ENCODE results near the gene CC2D1B. TPM values are rescaled to one million over a fixed set of nuclear protein-coding genes. Genes with fewer than 3 reads are reported as not detected.

Gene CC2D1B
- total and polyA plus RNA-seq, 9 of the 15 experiments (the other 6 are each of a cell fraction or from before 2014, with no cell fraction given), result 1.2 to 33.6 (median 25.5) TPM

DNA sequence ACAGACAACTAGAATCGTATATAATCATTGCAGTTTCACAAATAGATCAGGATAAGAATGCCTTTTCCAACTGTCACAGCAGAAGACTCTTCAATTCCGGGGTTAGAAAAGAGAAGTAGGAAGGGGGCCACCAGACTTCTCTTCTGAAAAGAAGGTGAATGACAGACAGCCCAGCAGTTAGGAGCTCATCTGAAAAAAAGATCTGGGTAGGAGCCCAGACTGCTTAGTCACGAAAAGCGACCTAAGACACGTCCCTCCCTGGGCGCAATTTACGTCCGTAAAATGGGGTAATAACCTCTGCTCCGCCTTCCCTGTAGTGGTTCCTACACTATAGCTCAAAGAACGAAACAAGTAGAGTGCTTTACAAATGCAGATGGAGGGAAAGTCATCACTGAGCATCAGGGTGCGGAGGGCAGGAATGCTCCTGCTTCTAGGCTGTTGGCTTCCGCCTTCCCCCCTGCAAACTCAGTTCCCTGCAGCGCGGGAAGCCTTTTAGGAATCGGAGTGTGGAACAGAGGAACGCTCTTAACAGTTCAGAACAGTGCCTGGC, 37.6 kb upstream of the CC2D1B start (continued):
- TF ChIP-seq, protein P1, sequence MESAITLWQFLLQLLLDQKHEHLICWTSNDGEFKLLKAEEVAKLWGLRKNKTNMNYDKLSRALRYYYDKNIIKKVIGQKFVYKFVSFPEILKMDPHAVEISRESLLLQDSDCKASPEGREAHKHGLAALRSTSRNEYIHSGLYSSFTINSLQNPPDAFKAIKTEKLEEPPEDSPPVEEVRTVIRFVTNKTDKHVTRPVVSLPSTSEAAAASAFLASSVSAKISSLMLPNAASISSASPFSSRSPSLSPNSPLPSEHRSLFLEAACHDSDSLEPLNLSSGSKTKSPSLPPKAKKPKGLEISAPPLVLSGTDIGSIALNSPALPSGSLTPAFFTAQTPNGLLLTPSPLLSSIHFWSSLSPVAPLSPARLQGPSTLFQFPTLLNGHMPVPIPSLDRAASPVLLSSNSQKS (CRISPR knock-in tag; IDR thresholded peaks at IDR 0.05), result no peak
- TF ChIP-seq STAT5B (CRISPR knock-in tag; IDR thresholded peaks at IDR 0.05) (no peak), HMGXB4 (CRISPR knock-in tag; IDR thresholded peaks at IDR 0.05) (no peak), RBBP5 (IDR thresholded peaks at IDR 0.05; ENCODE audit: borderline replicate concordance, insufficient read depth, low read length, poor library complexity, severe bottlenecking) (peak; percentile 21), GABPB2 (CRISPR knock-in tag; conservative IDR thresholded peaks at IDR 0.05) (no peak), ZNF76 (CRISPR knock-in tag; IDR thresholded peaks at IDR 0.05; ENCODE audit: borderline replicate concordance) (no peak), ELF1 (tag; IDR thresholded peaks at IDR 0.05) (peak; percentile 47), ILF3 (IDR thresholded peaks at IDR 0.05; ENCODE audit: borderline replicate concordance) (no peak), FOXM1 (IDR thresholded peaks at IDR 0.05; ENCODE audit: low read depth) (no peak; the same call in 1 of the 2 replicates), FOXM1 (CRISPR knock-in tag; IDR thresholded peaks at IDR 0.05; ENCODE audit: low read depth) (no peak), ELF2 (CRISPR knock-in tag; IDR thresholded peaks at IDR 0.05) (no peak), ZFPM2 (CRISPR knock-in tag; IDR thresholded peaks at IDR 0.05) (no peak), ARHGAP35 (IDR thresholded peaks at IDR 0.05; ENCODE audit: partially characterized antibody) (no peak), HDAC1 (IDR thresholded peaks at IDR 0.05) (no peak; a peak in 1 of 4 replicates), BCL6 (CRISPR knock-in tag; IDR thresholded peaks at IDR 0.05) (no peak), TCF3 (CRISPR knock-in tag; IDR thresholded peaks at IDR 0.05) (no peak), SRF (CRISPR knock-in tag; IDR thresholded peaks at IDR 0.05) (peak in 1 of 2 experiments; percentile 53; a peak in 1 of 4 replicates)
- TF ChIP-seq, protein P2, sequence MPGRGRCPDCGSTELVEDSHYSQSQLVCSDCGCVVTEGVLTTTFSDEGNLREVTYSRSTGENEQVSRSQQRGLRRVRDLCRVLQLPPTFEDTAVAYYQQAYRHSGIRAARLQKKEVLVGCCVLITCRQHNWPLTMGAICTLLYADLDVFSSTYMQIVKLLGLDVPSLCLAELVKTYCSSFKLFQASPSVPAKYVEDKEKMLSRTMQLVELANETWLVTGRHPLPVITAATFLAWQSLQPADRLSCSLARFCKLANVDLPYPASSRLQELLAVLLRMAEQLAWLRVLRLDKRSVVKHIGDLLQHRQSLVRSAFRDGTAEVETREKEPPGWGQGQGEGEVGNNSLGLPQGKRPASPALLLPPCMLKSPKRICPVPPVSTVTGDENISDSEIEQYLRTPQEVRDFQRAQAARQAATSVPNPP (IDR thresholded peaks at IDR 0.05; ENCODE audit: borderline replicate concordance, insufficient read depth, insufficient read length), result no peak
- TF ChIP-seq, protein P3, sequence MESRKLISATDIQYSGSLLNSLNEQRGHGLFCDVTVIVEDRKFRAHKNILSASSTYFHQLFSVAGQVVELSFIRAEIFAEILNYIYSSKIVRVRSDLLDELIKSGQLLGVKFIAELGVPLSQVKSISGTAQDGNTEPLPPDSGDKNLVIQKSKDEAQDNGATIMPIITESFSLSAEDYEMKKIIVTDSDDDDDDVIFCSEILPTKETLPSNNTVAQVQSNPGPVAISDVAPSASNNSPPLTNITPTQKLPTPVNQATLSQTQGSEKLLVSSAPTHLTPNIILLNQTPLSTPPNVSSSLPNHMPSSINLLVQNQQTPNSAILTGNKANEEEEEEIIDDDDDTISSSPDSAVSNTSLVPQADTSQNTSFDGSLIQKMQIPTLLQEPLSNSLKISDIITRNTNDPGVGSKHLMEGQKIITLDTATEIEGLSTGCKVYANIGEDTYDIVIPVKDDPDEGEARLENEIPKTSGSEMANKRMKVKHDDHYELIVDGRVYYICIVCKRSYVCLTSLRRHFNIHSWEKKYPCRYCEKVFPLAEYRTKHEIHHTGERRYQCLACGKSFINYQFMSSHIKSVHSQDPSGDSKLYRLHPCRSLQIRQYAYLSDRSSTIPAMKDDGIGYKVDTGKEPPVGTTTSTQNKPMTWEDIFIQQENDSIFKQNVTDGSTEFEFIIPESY (CRISPR knock-in tag; IDR thresholded peaks at IDR 0.05), result no peak
